Inflammatory macrophage (primary cell): ENCODE results near the gene POU2AF1.
"Not testable (repeated sequence)": the region's sequence is repeated elsewhere in the genome, so short reads cannot be mapped to it uniquely, and the experiment has no call there.

Experiments
- DNase-seq, 2 donors: peaks; one replicate each; pipeline ENCODE4 v3.0.0-alpha.2; 2020 to 2022

The POU2AF1 gene

GRCh38 chr11:111344032-111344431 is 35.0 kb downstream of the POU2AF1 start:
- DNase-seq: no peak

- DNase-seq: no peak
Observed at GRCh38 chr11:111342329-111342728, 36.7 kb downstream of the POU2AF1 start.

GRCh38 chr11:111339758-111340388 is 39.2 kb downstream of the POU2AF1 start:
- DNase-seq: no peak

GRCh38 chr11:111336582-111337256 is 42.4 kb downstream of the POU2AF1 start:
- DNase-seq: no peak

GRCh38 chr11:111336062-111336461 is 43.0 kb downstream of the POU2AF1 start:
- DNase-seq: no peak

- DNase-seq: no peak
Observed at GRCh38 chr11:111335549-111335948, 43.5 kb downstream of the POU2AF1 start.

GRCh38 chr11:111334532-111335502 is 44.3 kb downstream of the POU2AF1 start:
- DNase-seq: no peak

- no peak for DNase-seq
Observed at GRCh38 chr11:111331711-111332479, 47.2 kb downstream of the POU2AF1 start.

- no peak for DNase-seq
Observed at GRCh38 chr11:111330234-111330893, 48.7 kb downstream of the POU2AF1 start.

GRCh38 chr11:111329306-111330204 is 49.5 kb downstream of the POU2AF1 start:
- DNase-seq: no peak

GRCh38 chr11:111327908-111328624 is 51.0 kb downstream of the POU2AF1 start:
- no peak for DNase-seq

- DNase-seq: no peak
Observed at GRCh38 chr11:111326824-111327223, 52.3 kb downstream of the POU2AF1 start.

- DNase-seq: no peak
Observed at GRCh38 chr11:111325259-111325658, 53.8 kb downstream of the POU2AF1 start.

- no peak for DNase-seq
Observed at GRCh38 chr11:111324277-111324720, 54.8 kb downstream of the POU2AF1 start.

- no peak for DNase-seq
Observed at GRCh38 chr11:111322534-111322933, 56.5 kb downstream of the POU2AF1 start.

- no peak for DNase-seq
Observed at GRCh38 chr11:111320728-111321568, 58.1 kb downstream of the POU2AF1 start.

- DNase-seq: not testable (repeated sequence)
Observed at GRCh38 chr11:111320199-111320598, 58.9 kb downstream of the POU2AF1 start.

GRCh38 chr11:111319296-111319695 is 59.8 kb downstream of the POU2AF1 start:
- no peak for DNase-seq

- no peak for DNase-seq
Observed at GRCh38 chr11:111312076-111312475, 67.0 kb downstream of the POU2AF1 start.
